HG03175 (cell line): ENCODE data around the gene MMP13.
A peak's percentile ranks its signal among the peaks of the same experiment; 100 is the strongest.
"Not testable (repeated sequence)": the region's sequence is repeated elsewhere in the genome, so short reads cannot be mapped to it uniquely, and the experiment has no call there.

Experiments
- ATAC-seq: cut with Tn5 transposase; IDR thresholded peaks from one replicate; pipeline ENCODE4 v1.9.1; 2021; ENCODE audit warnings: mild to moderate bottlenecking, moderate library complexity; ENCODE audit not compliant: unreplicated experiment

The MMP13 gene

DNA sequence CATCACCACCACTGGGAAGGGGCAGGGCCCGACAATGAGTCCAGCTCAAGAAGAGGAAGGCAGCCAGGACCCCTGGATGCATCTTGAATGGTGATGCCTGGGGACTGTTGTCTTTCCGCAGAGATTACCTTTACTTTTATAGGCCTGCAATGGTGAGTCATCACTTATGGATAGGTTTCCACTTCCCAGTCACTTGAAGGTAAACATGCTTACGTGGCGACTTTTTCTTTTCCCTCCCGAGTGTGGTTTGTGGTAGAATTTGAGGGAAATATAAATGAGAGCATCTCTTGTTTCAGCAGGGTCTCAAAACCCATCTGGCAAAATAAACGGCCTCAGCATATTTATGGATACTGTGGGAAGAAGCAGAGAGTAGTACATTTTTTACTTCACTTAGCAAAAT lies at the start of gene MMP13:
Gene MMP13, minus strand, starts transcription at position 109 of the 400 bp plus-strand sequence. Its CDS starts 27 bp downstream, at position 82.
- ATAC-seq = no peak

DNA sequence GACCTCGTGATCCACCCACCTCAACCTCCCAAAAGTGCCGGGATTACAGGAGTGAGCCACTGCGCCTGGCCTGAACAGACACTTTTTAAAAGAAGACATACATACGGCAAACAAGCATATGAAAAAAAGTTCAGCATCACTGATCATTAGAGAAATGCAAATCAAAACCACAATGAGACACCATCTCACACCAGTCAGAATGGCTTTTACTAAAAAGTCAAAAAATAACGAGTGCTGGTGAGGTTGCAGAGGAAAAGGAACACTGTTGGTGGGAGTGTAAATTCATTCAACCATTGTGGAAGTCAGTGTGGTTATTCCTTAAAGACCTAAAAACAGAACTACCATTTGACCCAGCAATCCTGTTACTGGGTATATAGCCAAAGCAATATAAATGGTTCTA lies 48.7 kb upstream of the MMP13 start:
- not testable (repeated sequence) for ATAC-seq

DNA sequence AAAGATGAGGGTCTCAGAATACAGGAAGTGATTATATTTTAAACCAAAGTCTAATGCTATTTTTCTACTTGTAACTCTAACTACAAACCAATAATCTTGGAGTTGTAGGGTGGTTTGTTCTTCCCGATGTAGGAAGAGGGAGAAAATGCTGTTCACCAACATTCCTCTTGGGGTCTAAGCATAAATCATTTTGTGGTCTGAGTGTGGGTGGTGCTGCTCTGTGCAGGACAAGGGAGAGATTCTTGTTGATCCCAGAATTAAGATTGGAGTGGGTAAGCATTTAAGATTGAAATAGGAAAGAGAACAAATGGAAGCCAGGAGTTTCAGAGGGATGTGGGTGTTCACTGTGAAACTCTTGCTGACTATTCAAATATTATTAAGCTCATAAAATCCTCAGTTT lies 38.6 kb upstream of the MMP13 start:
- ATAC-seq = no peak

DNA sequence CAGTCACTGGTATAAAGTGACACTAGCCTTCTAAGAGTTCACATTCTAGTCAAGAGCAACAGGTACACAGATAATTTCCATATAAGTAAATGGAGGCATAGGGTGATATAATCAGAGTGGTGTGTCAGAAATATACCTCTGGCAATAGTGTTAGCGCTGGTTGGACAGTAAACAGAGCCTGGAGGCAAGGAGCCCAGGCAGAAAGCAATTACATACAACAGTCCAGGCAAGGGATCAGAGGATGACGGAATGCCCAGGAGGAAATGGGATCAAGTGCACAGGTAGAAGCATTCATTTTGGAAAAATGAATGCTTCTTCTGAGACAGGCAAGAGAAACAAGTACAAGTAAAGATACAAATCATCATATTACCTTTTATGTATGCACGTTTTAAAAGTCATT lies 36.2 kb upstream of the MMP13 start:
- no peak for ATAC-seq

DNA sequence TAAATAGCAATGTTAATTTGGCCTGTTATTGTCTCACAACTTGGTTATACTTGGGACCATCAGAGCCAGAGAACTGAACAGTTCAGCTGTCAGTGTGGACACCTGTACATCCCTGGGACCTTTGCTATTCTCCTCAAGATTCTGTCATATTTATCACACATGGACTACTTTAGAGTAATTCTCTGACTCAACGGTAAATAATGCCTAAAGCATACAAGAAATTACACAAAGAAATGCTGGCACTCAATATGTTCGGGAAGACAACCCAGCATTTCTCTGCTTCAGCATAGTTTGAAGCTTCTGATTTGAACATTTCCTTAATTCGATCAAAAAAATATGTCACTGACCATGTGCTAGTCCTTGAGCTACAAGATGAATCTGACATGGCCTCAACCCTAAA lies 34.6 kb upstream of the MMP13 start:
- no peak for ATAC-seq

DNA sequence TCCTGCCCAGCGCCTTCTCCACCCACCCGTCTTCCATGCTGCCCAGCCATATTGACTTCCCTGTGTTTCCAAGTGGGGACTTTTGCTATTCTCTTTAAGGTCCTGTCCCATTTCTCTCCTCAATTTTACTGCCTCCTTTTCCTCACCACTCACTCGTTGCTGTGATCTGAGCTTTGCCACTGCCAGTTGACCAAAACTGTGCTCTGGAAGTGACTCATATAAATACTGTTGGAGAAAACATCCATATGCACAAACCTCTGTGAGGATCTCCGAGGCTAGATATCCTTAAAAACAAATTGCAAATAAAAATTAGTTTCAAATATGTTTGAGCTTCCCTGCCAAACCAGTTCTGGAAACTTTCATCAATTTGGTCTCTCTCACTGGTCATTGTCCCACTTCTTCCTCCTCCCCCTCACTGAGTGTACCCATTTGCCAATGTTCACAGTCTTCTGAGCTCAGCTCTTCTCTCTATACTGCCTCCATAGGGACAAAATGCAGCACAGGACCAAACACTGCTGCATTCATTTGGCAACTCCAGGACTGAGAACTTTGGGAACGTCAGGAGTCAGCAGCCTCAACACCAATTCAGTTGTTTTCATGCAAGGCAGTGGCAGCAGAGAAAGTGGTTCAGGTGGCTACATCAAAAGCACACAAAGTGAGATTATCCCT lies 34.0 kb upstream of the MMP13 start:
- ATAC-seq = no peak

DNA sequence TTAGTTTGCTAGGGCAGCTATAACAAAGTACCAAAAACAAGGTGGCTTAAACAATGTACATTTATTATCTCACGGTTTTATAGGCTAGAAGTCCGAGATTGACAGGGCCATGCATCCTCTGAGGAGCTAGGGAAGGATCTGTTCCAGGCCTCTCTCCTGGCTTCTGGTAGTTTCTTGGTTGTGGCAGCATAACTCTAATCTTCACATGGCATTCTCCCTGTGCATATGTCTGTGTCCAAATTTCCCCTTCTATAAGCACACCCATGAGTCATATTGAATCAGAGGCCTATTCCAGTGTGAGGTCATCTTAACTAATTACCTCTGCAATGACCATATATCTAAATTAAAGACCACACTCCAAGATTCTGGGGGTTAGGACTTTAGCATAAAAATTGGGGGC lies 31.3 kb upstream of the MMP13 start:
- no peak for ATAC-seq

DNA sequence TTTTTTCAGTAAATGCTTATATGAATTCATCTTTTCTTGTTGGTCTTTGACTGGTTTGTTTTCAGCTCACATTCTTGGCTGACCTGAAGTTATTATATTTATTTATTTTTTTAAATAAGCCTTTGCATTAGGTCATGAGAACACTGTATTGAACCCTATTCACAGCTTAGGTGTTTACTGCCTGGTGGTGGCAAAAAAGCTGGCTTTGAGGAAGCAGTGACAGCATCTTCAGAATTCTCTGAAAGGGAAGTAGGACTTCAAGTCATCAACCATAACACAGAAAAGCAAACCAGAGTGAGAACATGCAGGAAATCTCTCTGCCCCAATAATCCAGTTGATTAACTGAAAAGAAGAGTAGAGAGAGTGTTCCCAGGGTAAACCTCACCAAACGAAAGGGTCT lies 30.3 kb upstream of the MMP13 start:
- no peak for ATAC-seq

DNA sequence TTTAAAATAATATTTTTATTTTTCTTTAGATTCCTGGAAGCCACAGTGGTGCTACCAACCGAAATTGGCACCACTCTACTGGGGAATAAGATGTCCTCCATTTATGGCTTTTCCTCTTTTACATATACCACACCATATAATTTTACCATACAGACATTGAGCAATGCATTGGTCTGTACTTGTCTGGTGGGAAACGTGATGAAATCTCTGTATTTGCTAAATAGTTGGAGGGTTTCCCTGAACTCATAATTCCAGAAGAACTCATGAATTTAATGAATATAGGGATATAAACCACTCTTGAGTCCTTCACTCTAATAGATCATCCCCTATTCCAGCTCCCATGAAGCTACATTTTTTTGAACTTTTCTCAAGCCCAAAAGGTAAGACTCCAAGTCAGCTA lies 28.0 kb upstream of the MMP13 start:
- no peak for ATAC-seq

DNA sequence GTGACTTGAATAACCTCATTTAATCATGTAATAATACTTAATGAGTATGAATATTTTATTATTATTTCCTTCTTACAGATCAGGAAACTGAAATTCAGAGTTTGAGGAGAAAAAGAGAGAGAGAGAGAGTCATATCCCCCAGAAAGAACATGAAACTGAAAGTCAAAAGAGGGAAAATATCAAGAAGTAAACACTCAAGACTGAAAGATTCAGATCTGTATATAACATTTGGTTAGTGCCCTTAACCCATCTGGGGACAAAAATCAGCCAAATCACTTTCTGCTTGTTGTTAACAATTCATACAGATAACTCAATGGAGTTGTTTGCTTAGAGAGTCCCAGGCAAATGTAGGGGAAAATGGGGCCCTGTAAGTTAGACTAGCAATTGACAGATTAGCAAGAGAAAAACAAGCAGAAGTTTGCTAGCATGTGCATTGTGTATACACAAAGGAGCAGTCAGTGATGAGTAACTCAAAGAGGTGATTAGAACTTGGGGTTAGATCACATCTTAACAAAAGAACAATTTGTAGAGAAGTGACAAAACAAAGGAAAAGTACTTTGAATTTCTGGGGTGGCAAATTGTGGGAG lies 25.9 kb upstream of the MMP13 start:
- peak; percentile 69 for ATAC-seq

DNA sequence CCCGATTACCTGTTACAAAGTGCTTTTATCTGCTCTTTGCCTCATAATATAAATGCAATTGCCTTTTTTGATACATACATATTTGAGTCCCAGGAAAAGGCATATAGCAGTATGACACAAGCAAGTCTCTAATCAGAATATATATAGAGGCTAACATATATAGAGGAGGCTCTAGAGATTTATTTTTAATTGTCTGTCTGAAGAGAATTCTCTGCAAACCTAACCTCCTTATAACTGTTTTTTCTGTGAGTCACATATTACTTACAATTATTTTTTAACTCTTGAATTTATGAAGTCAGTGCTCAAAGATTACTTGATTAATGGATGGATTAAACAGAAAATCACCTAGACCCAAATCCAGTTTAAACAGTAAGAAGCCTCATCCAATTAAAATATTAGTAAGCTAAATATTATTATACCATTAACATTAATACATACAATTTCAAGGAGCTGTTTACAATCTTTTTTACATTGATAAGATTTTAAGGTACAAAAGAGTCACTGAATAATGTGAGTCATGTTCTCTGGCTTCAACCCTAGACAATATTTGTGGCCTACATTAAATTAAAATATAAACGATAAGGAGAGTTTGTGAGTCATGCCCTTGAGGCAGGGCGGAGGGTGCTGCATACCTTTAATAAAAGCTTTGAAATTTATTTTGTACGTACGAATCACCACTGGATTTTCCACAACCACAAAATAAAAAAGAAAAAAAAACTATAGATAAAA lies 19.2 kb upstream of the MMP13 start:
- ATAC-seq = no peak

DNA sequence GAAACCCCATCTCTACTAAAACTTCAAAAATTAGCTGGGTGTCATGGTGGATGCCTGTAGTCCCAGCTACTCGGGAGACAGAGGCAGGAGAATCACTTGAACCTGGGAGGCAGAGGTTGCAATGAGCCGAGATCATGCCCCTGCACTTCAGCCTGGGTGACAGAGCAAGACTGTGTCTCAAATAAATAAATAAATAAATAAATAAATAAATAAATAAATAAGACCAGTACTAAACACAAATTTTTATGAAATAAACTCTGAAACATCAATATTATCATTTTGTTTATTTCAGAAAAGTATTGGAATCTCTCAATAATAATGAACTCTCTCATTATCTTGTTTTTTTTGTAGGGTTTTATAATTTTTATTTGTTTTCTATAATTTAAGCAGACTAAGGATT lies 18.2 kb upstream of the MMP13 start:
- not testable (repeated sequence) for ATAC-seq

DNA sequence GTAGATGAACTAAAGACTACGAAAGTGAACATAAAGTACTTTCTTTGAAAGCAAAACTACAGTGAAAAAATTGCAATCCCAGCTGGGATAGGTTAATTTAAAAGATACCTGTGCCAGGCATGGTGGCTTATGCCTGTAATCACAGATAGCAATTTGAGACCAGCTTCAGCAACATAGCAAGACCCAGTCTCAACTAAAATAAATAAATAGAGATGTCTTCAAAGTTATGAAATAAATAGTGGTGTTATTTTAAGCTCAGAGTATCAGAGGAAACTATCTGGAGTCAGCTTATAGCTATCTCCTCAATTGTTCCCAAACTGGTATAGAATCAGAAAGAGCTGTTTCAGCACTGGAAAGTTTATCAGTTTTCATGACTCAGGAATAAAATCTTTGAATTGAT lies 17.3 kb upstream of the MMP13 start:
- no peak for ATAC-seq

DNA sequence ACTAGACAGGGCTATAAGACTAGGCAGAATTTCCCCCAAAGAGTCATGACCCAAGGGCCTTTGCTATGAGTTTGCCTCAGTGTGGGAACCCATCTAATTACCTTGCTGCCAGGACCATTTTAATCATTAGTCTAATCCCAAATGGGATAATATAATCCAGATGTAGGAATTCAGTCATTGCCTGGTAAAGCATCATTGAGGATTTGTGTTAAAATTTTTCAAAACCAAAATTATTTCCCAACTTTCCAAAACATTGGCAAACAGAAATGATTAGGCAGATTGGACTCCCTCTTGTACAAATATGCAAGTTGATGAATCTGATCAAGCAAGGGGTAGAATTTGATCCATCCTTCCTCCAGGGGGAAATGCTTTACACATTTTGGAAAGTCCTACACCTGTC lies 16.2 kb upstream of the MMP13 start:
- no peak for ATAC-seq

DNA sequence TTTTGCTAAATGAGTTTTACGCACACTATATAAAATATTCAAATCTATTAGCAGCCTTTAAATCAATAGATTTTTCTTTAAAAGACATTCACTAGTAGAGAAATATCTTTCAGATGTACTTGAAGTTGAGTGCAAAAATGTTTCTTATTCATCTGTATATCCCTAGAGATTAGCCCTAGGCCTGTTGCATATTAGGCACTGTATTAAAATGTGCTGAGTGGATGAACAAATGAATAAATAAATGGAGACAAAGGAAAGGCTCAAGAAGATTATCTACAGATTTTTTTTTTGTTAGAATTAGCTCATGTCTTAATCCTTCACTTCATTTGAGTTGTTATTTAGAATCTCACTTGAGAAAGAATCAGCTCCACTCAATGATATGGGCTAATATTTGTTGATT lies 12.0 kb upstream of the MMP13 start:
- no peak for ATAC-seq

DNA sequence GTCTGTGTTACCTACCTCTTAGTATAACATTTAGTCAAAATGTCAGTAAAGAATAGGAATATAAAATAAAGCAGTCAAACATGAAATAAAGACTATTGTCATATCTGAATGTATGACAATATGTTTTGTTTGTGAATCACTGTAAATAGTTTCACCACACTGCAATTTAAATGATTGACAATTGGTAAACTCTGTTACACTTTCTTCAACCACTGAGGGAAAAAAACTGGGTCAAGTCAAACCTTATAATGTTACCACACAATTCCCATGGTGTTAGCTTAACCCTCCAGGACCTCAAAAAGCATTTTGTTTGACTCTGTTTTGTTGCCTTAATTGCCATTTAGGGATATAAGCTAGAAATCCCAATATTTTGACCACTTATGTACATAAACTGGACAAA lies 10.5 kb upstream of the MMP13 start:
- ATAC-seq = no peak

DNA sequence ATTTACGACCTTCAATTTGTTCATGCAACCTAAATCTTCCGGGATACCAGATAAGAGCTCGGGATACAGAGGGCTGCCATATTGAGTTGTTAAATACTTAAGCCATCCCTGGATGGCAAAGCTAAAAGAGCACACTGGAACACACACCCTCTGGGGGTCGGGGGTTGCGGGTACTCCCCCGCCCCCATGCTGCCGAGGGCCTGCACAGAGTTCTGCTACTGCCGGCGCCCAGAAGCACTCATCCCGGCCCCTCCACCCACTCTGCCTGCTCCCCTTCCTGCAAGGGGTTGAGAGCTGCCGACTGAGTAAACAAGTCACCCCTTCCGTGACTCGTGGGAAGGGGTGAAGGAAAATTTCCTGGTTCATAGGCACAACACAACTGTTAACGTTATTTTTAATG lies 9.3 kb upstream of the MMP13 start:
- ATAC-seq = no peak

DNA sequence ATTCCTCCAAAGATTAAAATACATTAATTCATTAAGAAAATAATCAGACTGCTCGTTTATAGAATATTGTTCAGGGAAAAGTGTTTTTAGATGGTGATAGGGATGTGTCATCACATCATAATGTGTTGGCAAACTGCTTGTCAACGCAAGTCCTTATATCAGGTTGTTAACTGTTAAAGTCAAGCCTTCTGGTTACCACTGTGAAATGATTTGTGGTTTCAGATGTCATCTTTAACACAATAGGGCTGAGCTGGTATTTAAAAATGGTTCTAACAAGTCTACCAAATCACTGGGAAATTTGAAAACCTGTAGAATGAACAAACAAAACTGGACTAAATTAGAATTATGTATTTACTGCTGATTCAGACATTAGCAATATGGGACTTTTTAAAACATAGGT lies 2.4 kb upstream of the MMP13 start:
- no peak for ATAC-seq

DNA sequence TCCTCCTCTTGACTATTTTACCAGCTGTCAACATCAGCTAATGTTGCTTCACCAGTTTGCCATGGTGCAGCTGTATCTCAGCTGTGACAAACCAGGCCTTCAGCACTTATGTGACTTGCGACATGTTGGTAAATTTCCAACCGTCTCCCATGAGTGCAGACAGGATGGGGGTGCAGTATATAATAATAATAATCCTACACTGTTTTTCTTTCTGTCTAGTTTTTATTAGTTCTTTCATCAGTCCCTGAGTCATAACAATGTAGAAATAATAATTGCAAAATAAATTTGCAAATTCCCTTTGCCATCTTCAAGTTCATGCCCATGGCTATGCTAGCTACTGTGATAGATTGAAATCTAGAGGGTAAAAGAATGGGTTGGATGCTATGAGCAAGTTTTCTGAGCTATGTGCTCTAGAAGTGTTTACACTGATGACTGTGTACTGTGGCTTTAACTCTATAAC lies 4.9 kb downstream of the MMP13 start:
- no peak for ATAC-seq

DNA sequence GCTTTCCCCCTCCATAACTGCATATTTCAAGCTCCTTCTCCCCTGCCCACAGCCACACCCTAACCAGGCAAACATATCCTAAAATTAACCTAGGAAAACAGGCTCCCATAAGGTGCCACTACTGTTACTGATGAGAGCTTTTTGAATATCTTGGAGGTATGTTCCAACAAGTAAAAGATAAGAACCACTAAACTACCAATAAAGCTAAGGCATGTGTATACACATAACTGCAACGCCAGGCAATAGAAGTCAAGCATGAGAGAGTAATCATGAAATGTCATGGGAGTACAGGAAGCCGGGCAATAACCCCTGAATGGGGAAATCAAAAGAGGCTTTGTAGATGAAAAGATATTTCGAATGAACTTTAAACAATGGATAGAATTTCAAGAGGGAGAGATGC lies 9.3 kb downstream of the MMP13 start:
- ATAC-seq = no peak

DNA sequence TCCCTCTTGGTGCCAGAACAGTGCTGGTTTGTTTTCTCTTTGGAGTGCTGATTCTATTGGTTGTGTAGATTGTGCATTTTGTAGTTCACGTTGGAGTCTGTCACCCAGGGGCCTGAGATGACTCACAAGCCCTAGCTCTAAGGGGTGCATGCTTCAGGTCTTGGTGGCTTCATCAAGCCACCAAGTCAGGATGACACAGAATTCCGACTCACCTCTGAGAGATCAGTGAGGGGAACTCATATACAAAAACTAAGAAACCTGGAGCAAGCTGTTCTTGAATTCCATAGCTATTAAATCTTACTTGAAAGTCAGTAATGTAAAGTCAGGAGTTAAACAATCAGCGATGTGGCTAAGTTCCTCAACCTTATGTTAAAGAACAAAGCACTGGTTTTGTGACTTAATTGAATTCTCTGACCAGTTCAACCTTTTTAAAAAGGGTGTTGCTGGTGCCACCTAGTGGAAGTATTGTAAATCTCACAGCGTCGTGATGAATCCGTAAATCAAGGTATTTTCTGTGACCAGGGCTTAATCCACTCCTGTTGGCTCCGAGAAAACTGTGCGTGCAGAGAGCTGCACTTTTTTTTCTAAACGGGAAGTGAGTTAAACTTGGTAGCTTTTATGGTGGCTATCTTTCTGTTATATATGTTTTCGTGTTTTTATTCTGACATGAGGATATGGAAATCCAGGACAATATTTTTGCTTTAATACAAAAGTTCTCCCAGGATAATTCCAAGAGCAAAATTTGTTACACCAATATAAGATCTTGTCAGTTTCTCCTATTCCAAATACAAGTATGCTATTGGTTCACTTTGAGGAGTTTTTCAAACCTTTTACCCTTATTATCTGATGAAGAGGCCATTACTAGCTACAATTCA lies 14.6 kb downstream of the MMP13 start:
- peak; percentile 84 for ATAC-seq
